Tibial nerve (tissue), 4 donors: ENCODE data around the gene RAPGEF6. TPM values are rescaled to one million over a fixed set of nuclear protein-coding genes. Genes with fewer than 3 reads are reported as not detected.
"Not testable (repeated sequence)": the region's sequence is repeated elsewhere in the genome, so short reads cannot be mapped to it uniquely, and the experiment has no call there.

Experiments
- DNase-seq, 2 donors: peaks; one replicate each; pipeline ENCODE4 v3.0.0-alpha.2; 2019; ENCODE audit warnings: low spot score in 2 of 2
- H3K27ac ChIP-seq, 4 donors: fragments of 200-600 bp; sonication (generic) in 3 of 4; one replicate each; pipeline ENCODE4 v1.5.1; 2017 to 2019; ENCODE audit warnings: mild to moderate bottlenecking in 1 of 4
- H3K27me3 ChIP-seq, 2 donors: fragments of 200-600 bp; sonication (generic) in 1 of 2; one replicate each; pipeline versions ENCODE4 v1.5.1 to v1.6.0; 2017 to 2019
- H3K36me3 ChIP-seq, 3 donors: fragments of 200-600 bp; sonication (generic); one replicate each; pipeline ENCODE4 v1.5.1; 2018 to 2019
- H3K4me1 ChIP-seq, 4 donors: fragments of 200-600 bp; sonication (generic) in 3 of 4; one replicate each; pipeline ENCODE4 v1.5.1; 2017 to 2019
- H3K4me3 ChIP-seq, 4 donors: fragments of 200-600 bp; sonication (generic) in 3 of 4; one replicate each; pipeline ENCODE4 v1.5.1; 2017 to 2019; ENCODE audit warnings: mild to moderate bottlenecking in 1 of 4, moderate library complexity in 1 of 4
- H3K9me3 ChIP-seq, 4 donors: fragments of 200-600 bp; sonication (generic) in 3 of 4; one replicate each; pipeline ENCODE4 v1.5.1; 2017 to 2019
- CTCF ChIP-seq, 5 experiments: fragments of 200-600 bp in 3 of 5; fragments of 450-650 bp in 2 of 5; sonication (generic) in 3 of 5; IDR thresholded peaks; one replicate each; pipeline ENCODE4 v1.5.1; 2016 to 2019; ENCODE audit warnings: antibody characterized with exemption in 5 of 5, mild to moderate bottlenecking in 3 of 5, moderate library complexity in 2 of 5
- EP300 ChIP-seq, 2 donors: sonication (generic); formaldehyde crosslinking; IDR thresholded peaks; one replicate each; pipeline ENCODE4 v1.6.1; 2017; ENCODE audit warnings: antibody characterized with exemption in 2 of 2, mild to moderate bottlenecking in 1 of 2
- POLR2A ChIP-seq, 2 donors: fragments of 450-650 bp; IDR thresholded peaks; one replicate each; pipeline ENCODE4 v1.6.1; 2017; ENCODE audit warnings: antibody characterized with exemption in 2 of 2, mild to moderate bottlenecking in 2 of 2, moderate library complexity in 2 of 2
- WGBS, 2 donors: methylation state at CpG; one replicate each; pipeline ENCODE4 v1.1.5; 2018; 5-methylcytosine and 5-hydroxymethylcytosine counted together
- total RNA-seq, 4 donors: library from RNA; depleted of rRNA; stranded (reverse); fragments of >200 nt; gene quantifications; one replicate each; pipeline ENCODE4 v1.1.0, GENCODE V29; 2016

Gene RAPGEF6
- total RNA-seq, 4 donors from 2014 or later, result 25.1 to 36.4 (median 26.6) TPM

DNA sequence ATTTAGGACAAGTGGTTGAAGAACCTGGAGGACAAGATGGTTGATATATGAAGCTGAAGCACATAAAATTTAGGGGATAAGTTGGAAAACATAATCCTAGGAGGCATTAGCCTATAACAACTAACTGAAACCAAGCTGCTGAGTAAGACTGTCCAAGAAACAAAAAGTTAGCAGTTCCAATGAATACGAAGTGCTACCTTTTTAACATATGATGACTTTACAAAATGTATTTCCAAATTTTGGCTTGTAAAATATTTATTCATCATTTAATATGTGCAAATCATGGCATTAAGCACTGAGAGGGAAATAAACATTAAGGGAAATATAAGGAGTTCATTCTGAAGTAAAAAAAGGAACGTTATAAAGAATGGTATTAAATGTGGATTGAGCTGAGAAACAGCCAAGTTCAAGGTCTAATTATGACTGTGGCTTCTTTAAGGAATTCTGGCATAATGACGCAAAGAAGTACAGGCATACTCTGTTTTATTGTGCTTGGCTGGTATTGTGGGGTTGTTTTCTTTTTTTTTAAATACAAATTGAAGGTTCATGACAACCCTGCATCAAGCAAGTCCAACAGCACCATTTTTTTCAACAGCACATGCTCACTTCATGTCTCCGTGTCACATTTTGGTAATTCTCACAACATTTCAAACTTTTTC lies 7.7 kb downstream of the RAPGEF6 start:
- no peak for TF ChIP-seq EP300 (IDR thresholded peaks at IDR 0.05)
- no peak for TF ChIP-seq CTCF (IDR thresholded peaks at IDR 0.05)
- no peak for TF ChIP-seq POLR2A (IDR thresholded peaks at IDR 0.05)
- no peak for DNase-seq
- Histone ChIP-seq H3K27me3 (no peaks in the 10 kb centered on the region), H3K27ac (peak overlapping the region in 1 of 4 donors; percentile 32), H3K9me3 (no peaks in the 10 kb centered on the region), H3K4me3 (no peak overlapping the region), H3K36me3 (no peaks in the 10 kb centered on the region), H3K4me1 (peaks cover 0 to 47% (median 9%) of the 10 kb centered on the region in 4 donors)
- WGBS, 2 donors, result 37 to 45% methylated on average over 4 of the region's 4 CpGs

DNA sequence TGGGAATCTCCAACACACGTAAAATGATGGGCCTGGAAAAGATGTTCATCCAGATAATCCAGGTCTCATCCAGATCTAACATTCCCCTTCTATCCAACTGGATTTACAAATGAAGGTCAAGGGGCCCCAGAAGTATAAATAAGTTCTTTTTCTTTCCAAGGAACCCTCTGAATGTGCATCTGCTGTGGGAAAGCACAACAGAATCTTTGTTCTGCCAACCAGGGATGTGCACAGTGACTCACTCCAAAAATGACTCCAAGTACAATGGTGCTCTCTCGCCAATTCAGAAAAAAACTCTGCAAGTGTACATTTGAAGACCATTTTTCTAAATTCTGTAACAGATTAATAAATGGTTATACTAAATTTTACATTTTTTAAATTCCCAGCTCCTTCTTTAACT lies 12.4 kb downstream of the RAPGEF6 start:
- no peak for TF ChIP-seq EP300 (IDR thresholded peaks at IDR 0.05)
- TF ChIP-seq POLR2A (IDR thresholded peaks at IDR 0.05), result no peak
- TF ChIP-seq CTCF (IDR thresholded peaks at IDR 0.05), result no peak
- H3K36me3 ChIP-seq, result no peaks in the 10 kb centered on the region
- 29 to 38% methylated on average over 2 of the region's 2 CpGs for WGBS, 2 donors
- H3K27ac ChIP-seq, result peak overlapping the region in 3 of 4 donors; percentile 25 to 86 (median 63)
- no peaks in the 10 kb centered on the region for H3K9me3 ChIP-seq
- H3K4me1 ChIP-seq, result peaks cover 0 to 54% (median 6%) of the 10 kb centered on the region in 4 donors
- no peak overlapping the region for H3K4me3 ChIP-seq
- no peaks in the 10 kb centered on the region for H3K27me3 ChIP-seq
- peak in 1 of 2 donors; percentile 9 for DNase-seq

- not testable (repeated sequence) for H3K36me3 ChIP-seq, H3K4me3 ChIP-seq, H3K27me3 ChIP-seq, H3K9me3 ChIP-seq, DNase-seq
- WGBS, 2 donors, result 98 to 100% methylated on average over 2 of the region's 2 CpGs
- Histone ChIP-seq H3K27ac (peak overlapping the region in 1 of 4 donors; percentile 63), H3K4me1 (peaks cover 0 to 46% (median 8%) of the 10 kb centered on the region in 4 donors)
Observed at GRCh38 chr5:131621164-131621563, 13.9 kb downstream of the RAPGEF6 start.

DNA sequence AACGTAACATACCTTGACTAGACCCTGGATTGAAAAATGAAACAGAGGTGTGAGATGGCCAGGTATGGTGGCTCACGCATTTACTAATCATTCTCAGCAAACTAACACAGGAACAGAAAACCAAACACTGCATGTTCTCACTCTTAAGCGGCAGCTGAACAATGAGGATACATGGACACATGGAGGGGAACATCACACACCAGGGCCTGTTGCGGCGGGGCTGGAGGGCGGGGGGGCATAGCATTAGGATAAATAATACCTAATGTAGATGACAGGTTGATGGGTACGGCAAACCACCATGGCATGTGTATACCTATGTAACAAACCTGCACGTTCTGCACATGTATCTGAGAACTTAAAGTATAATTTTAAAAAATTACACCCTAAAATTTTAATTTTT lies 15.9 kb downstream of the RAPGEF6 start:
- H3K9me3 ChIP-seq, result no peaks in the 10 kb centered on the region
- TF ChIP-seq CTCF (IDR thresholded peaks at IDR 0.05), result no peak
- TF ChIP-seq POLR2A (IDR thresholded peaks at IDR 0.05), result no peak
- no peak for TF ChIP-seq EP300 (IDR thresholded peaks at IDR 0.05)
- H3K36me3 ChIP-seq, result no peaks in the 10 kb centered on the region
- no peak overlapping the region for H3K4me3 ChIP-seq
- H3K27ac ChIP-seq, result no peak overlapping the region
- H3K27me3 ChIP-seq, result no peaks in the 10 kb centered on the region
- 82 to 91% methylated on average over 8 of the region's 8 CpGs for WGBS, 2 donors
- peaks cover 0 to 49% (median 8%) of the 10 kb centered on the region in 4 donors for H3K4me1 ChIP-seq
- no peak for DNase-seq

- H3K36me3 ChIP-seq, result no peaks in the 10 kb centered on the region
- peaks cover 0 to 37% (median 8%) of the 10 kb centered on the region in 4 donors for H3K4me1 ChIP-seq
- 84 to 87% methylated on average over 11 of the region's 11 CpGs for WGBS, 2 donors
- DNase-seq, result no peak
- no peak for TF ChIP-seq EP300 (IDR thresholded peaks at IDR 0.05)
- TF ChIP-seq CTCF (IDR thresholded peaks at IDR 0.05), result no peak
- no peak for TF ChIP-seq POLR2A (IDR thresholded peaks at IDR 0.05)
- no peaks in the 10 kb centered on the region for H3K9me3 ChIP-seq
- H3K27me3 ChIP-seq, result no peaks in the 10 kb centered on the region
- H3K27ac ChIP-seq, result no peak overlapping the region
- H3K4me3 ChIP-seq, result no peak overlapping the region
Observed at GRCh38 chr5:131617140-131617822, 17.7 kb downstream of the RAPGEF6 start.
